B cell (primary cell): ENCODE results near the gene RNMT. TPM values are rescaled to one million over a fixed set of nuclear protein-coding genes. Genes with fewer than 3 reads are reported as not detected.

Experiments
- ATAC-seq: fragments of 200-7000 bp; cut with Tn5 transposase; one replicate; pipeline ENCODE4 v1.10.0; 2021; ENCODE audit warnings: low read depth, mild to moderate bottlenecking, moderate number of reproducible peaks, moderate library complexity
- CTCF ChIA-PET: fragments of 350-600 bp; sonication (Branson Sonifier 250); formaldehyde crosslinking; loops from one replicate; lab custom pipeline; 2021; ENCODE audit warnings: antibody characterized with exemption, inconsistent platforms; lab: Charles Lee
- POLR2A ChIA-PET: fragments of 350-600 bp; sonication (Branson Sonifier 250); formaldehyde crosslinking; loops from one replicate; lab custom pipeline; 2021; ENCODE audit warnings: antibody characterized with exemption; lab: Charles Lee
- DNase-seq: peaks from one replicate; pipeline ENCODE4 v3.0.0; 2013
- H2AFZ ChIP-seq: 2 replicates; pipeline ENCODE4 v1.6.1; 2012; ENCODE audit warnings: mild to moderate bottlenecking, low read depth, low read length; ENCODE audit not compliant: insufficient read depth, poor library complexity, severe bottlenecking
- H3K27ac ChIP-seq, 2 donors: 1 replicate in 1 of 2; 2 replicates in 1 of 2; pipeline ENCODE4 v1.5.1; 2012 to 2013; ENCODE audit warnings: low read length in 2 of 2, mild to moderate bottlenecking in 2 of 2, moderate library complexity in 1 of 2
- H3K27me3 ChIP-seq, 4 experiments: fragments of 200-600 bp in 1 of 4; sonication (generic) in 1 of 4; replicated peaks in 1 of 4; 1 replicate in 2 of 4; 2 replicates in 2 of 4; pipeline versions ENCODE4 v1.6.1 to v1.7.0; 2013 to 2016; ENCODE audit warnings: low read length in 3 of 4, mild to moderate bottlenecking in 2 of 4, mixed read lengths in 1 of 4, moderate library complexity in 1 of 4; ENCODE audit not compliant: insufficient read depth in 4 of 4, control insufficient read depth in 3 of 4; ENCODE audit errors: control extremely low read depth in 1 of 4
- H3K36me3 ChIP-seq, 2 experiments: replicated peaks in 1 of 2; 1 replicate in 1 of 2; 2 replicates in 1 of 2; pipeline versions ENCODE4 v1.6.1 to v1.7.1; 2013; ENCODE audit warnings: low read length in 1 of 2; ENCODE audit not compliant: insufficient read depth in 2 of 2, control insufficient read depth in 1 of 2; ENCODE audit errors: control extremely low read depth in 1 of 2, extremely low read depth in 1 of 2
- H3K4me1 ChIP-seq, 2 donors: fragments of 200-600 bp in 1 of 2; sonication (generic) in 1 of 2; 1 replicate in 1 of 2; 2 replicates in 1 of 2; pipeline versions ENCODE4 v1.5.1 to v1.6.1; 2013 to 2017; ENCODE audit warnings: low read length in 2 of 2; ENCODE audit not compliant: control insufficient read depth in 2 of 2, insufficient read depth in 2 of 2
- H3K4me2 ChIP-seq: replicated peaks from 2 replicates; pipeline ENCODE3; 2012; ENCODE audit warnings: mild to moderate bottlenecking, low read depth, low read length; ENCODE audit not compliant: poor library complexity, severe bottlenecking
- H3K4me3 ChIP-seq, 5 experiments: fragments of 200-600 bp in 1 of 5; sonication (generic) in 1 of 5; 1 replicate in 3 of 5; 2 replicates in 2 of 5; pipeline versions ENCODE4 v1.5.1 to v1.7.0; 2011 to 2016; ENCODE audit warnings: low read length in 4 of 5, mild to moderate bottlenecking in 4 of 5, low read depth in 2 of 5, control low read depth in 1 of 5, moderate library complexity in 1 of 5; ENCODE audit not compliant: insufficient read depth in 1 of 5; ENCODE audit errors: control extremely low read depth in 1 of 5, extremely low read depth in 1 of 5
- H3K79me2 ChIP-seq: fragments of 200-600 bp; sonication (generic); one replicate; pipeline ENCODE4 v1.6.0; 2016; ENCODE audit warnings: low read length; ENCODE audit not compliant: control insufficient read depth, insufficient read depth
- H3K9ac ChIP-seq: fragments of 200-600 bp; sonication (generic); 2 replicates; pipeline ENCODE4 v1.6.1; 2017; ENCODE audit warnings: mild to moderate bottlenecking, low read length, moderate library complexity
- H3K9me3 ChIP-seq, 3 donors: one replicate each; pipeline versions ENCODE4 v1.6.1 to v1.7.1; 2013; ENCODE audit warnings: low read length in 2 of 3; ENCODE audit not compliant: control insufficient read depth in 2 of 3, insufficient read depth in 1 of 3; ENCODE audit errors: control extremely low read depth in 1 of 3
- H4K20me1 ChIP-seq: 2 replicates; pipeline ENCODE4 v1.6.0; 2012; ENCODE audit warnings: mild to moderate bottlenecking, low read length; ENCODE audit not compliant: insufficient read depth, control insufficient read depth, poor library complexity, severe bottlenecking
- H3K27ac Mint-ChIP-seq: one replicate; pipeline ENCODE4 v1.8.0; 2021; ENCODE audit warnings: mixed read lengths
- H3K27me3 Mint-ChIP-seq: one replicate; pipeline ENCODE4 v1.8.0; 2021; ENCODE audit warnings: mixed read lengths
- H3K4me1 Mint-ChIP-seq: one replicate; pipeline ENCODE4 v1.8.0; 2021; ENCODE audit warnings: mixed read lengths
- H3K4me3 Mint-ChIP-seq: one replicate; pipeline ENCODE4 v1.8.0; 2021; ENCODE audit warnings: mixed read lengths
- H3K9me3 Mint-ChIP-seq: one replicate; pipeline ENCODE4 v1.8.0; 2022; ENCODE audit warnings: mixed read lengths; ENCODE audit not compliant: insufficient read depth
- CTCF ChIP-seq: fragments of 200-600 bp; IDR thresholded peaks from one replicate; pipeline ENCODE4 v1.8.0; 2022; ENCODE audit warnings: antibody characterized with exemption, mild to moderate bottlenecking
- EZH2 ChIP-seq: IDR thresholded peaks from 2 replicates; pipeline ENCODE4 v1.6.1; 2012; ENCODE audit warnings: borderline replicate concordance, low read depth, mild to moderate bottlenecking, moderate library complexity, low read length; ENCODE audit not compliant: insufficient read depth, poor library complexity, severe bottlenecking
- WGBS: methylation state at CpG from one replicate; pipeline ENCODE4 v1.1.5; 2013; ENCODE audit warnings: missing lambda C conversion rate; ENCODE audit not compliant: insufficient coverage; 5-methylcytosine and 5-hydroxymethylcytosine counted together
- intact Hi-C: fragments of 100-400 bp; cut with micrococcal nuclease; formaldehyde crosslinking; loops from one replicate; pipeline ENCODE4 v1.10.0; 2022
- polyA plus RNA-seq: library from polyadenylated mRNA; depleted of rRNA; stranded (reverse); fragments of >200 nt; gene quantifications from 2 replicates; pipeline ENCODE4 v1.2.3, GENCODE V29; 2012
- total RNA-seq, 2 donors: library from RNA; stranded (reverse); fragments of 120-200 nt in 1 of 2; gene quantifications; 1 replicate in 1 of 2; 2 replicates in 1 of 2; pipeline versions ENCODE4 v1.2.3 to v1.2.4, GENCODE V29; 2013 to 2022

Gene RNMT
- total and polyA plus RNA-seq, 2 donors (not counting 1 experiment from before 2014, with no cell fraction given) = 15.4 to 57.8 TPM

- Histone ChIP-seq H3K79me2 (no peaks in the 10 kb centered on the region), H3K36me3 (peaks cover 0 to 63% of the 10 kb centered on the region in 2 experiments), H4K20me1 (no peaks in the 10 kb centered on the region), H3K9ac (no peak overlapping the region), H3K27me3 (no peaks in the 10 kb centered on the region), H3K27ac (no peak overlapping the region), H3K4me3 (no peak overlapping the region), H3K4me1 (no peaks in the 10 kb centered on the region), H3K9me3 (no peaks in the 10 kb centered on the region), H2AFZ (no peak overlapping the region), H3K4me2 (no peak overlapping the region)
- DNase-seq (no peak), ATAC-seq (no peak)
- peaks cover under 1% of the 10 kb centered on the region for H3K9me3 Mint-ChIP-seq
- no peak for TF ChIP-seq CTCF
- intact Hi-C loops = no loop called here
- no CpG with 5 or more reads among the region's 1 CpG for WGBS
- H3K4me1 Mint-ChIP-seq = no peaks in the 10 kb centered on the region
- ChIA-PET POLR2A (no interaction called here), CTCF (no interaction called here)
- no peak overlapping the region for H3K27ac Mint-ChIP-seq
- no peaks in the 10 kb centered on the region for H3K27me3 Mint-ChIP-seq
- no peak overlapping the region for H3K4me3 Mint-ChIP-seq
Measured at GRCh38 chr18:13758622-13759021, 32.1 kb downstream of the RNMT start.

- H3K27me3 Mint-ChIP-seq = no peaks in the 10 kb centered on the region
- Histone ChIP-seq H4K20me1 (no peaks in the 10 kb centered on the region), H3K4me3 (no peak overlapping the region), H3K4me1 (no peaks in the 10 kb centered on the region), H3K36me3 (peaks cover 3 to 49% of the 10 kb centered on the region in 2 experiments), H3K27me3 (no peaks in the 10 kb centered on the region), H3K79me2 (no peaks in the 10 kb centered on the region), H3K27ac (no peak overlapping the region), H3K4me2 (no peak overlapping the region), H2AFZ (no peak overlapping the region), H3K9me3 (peaks cover 0 to 4% (median 0%) of the 10 kb centered on the region in 3 donors), H3K9ac (no peak overlapping the region)
- TF ChIP-seq CTCF (no peak), EZH2 (no peak)
- no peaks in the 10 kb centered on the region for H3K4me1 Mint-ChIP-seq
- H3K9me3 Mint-ChIP-seq = peaks cover 4% of the 10 kb centered on the region
- intact Hi-C loops = no loop called here
- POLR2A ChIA-PET = no interaction called here
- no peak for ATAC-seq
- H3K27ac Mint-ChIP-seq = no peak overlapping the region
- no peak for DNase-seq
- H3K4me3 Mint-ChIP-seq = no peak overlapping the region
- CTCF ChIA-PET = no interaction called here
Measured at GRCh38 chr18:13760047-13760446, 33.6 kb downstream of the RNMT start.
